ENCODE data around the gene NOP14. TPM values are rescaled to one million over a fixed set of nuclear protein-coding genes. Genes with fewer than 3 reads are reported as not detected.

NOP14 gene
- polyA plus RNA-seq, 2 of the 4 experiments (the other 2 are of a cell fraction), result 18.9 to 30.2 TPM

GRCh38 chr4:2893772-2894171 lies 69.4 kb downstream of the NOP14 start:
- no peak overlapping the region for H3K4me3 ChIP-seq
- H3K4me2 ChIP-seq, result no peak overlapping the region
- WGBS (ENCODE audit: missing lambda C conversion rate), result 87% methylated on average over 5 of the region's 5 CpGs
- FAIRE-seq (no peak), DNase-seq (ENCODE audit: low read depth in 1 of 2, low spot score in 1 of 2) (no peak), ATAC-seq (no peak)
- no peaks in the 10 kb centered on the region for H3K4me1 ChIP-seq
- H3K27ac ChIP-seq, result no peak overlapping the region
- no peak for TF ChIP-seq BCL3 (IDR thresholded peaks at IDR 0.05)
- no peak for TF ChIP-seq HDAC2 (IDR thresholded peaks at IDR 0.05)
- no peak for TF ChIP-seq ELK1 (IDR thresholded peaks at IDR 0.05; ENCODE audit: low read depth, low read length)
- no peak for TF ChIP-seq RFX5 (IDR thresholded peaks at IDR 0.05)
- no peak for TF ChIP-seq KDM1A (IDR thresholded peaks at IDR 0.05; ENCODE audit: low read depth)
- no peak for TF ChIP-seq HMGXB4 (CRISPR knock-in tag; IDR thresholded peaks at IDR 0.05; ENCODE audit: borderline replicate concordance)
- TF ChIP-seq CHD2 (IDR thresholded peaks at IDR 0.05; ENCODE audit: low read length, partially characterized antibody), result no peak
- no peak for TF ChIP-seq ZC3H11A (IDR thresholded peaks at IDR 0.05)
- TF ChIP-seq ZFP36 (IDR thresholded peaks at IDR 0.05; ENCODE audit: borderline replicate concordance, partially characterized antibody), result no peak
- TF ChIP-seq POLR2AphosphoS2 (conservative IDR thresholded peaks at IDR 0.05; ENCODE audit: low read length), result no peak
- no peak for TF ChIP-seq TP53 (CRISPR knock-in tag; IDR thresholded peaks at IDR 0.05)
- CTCF ChIA-PET, result no interaction called here
- POLR2A ChIA-PET, result no interaction called here
- no peaks in the 10 kb centered on the region for H3K9me3 ChIP-seq

GRCh38 chr4:2891294-2891693 lies 71.9 kb downstream of the NOP14 start:
- Histone ChIP-seq H3K9me3 (no peaks in the 10 kb centered on the region), H3K27ac (0 out of 6 replicates have a peak overlapping the region, but pooled peaks of 1 of the 2 experiments have one; percentile 39), H3K4me3 (no peak overlapping the region), H3K4me2 (no peak overlapping the region), H3K4me1 (no peaks in the 10 kb centered on the region)
- WGBS (ENCODE audit: missing lambda C conversion rate), result 83% methylated on average over 5 of the region's 5 CpGs
- no peak for FAIRE-seq
- TF ChIP-seq GATA3 (IDR thresholded peaks at IDR 0.05; ENCODE audit: borderline replicate concordance) (no peak), MAFK (IDR thresholded peaks at IDR 0.05; ENCODE audit: partially characterized antibody) (peak; percentile 57), HDAC2 (IDR thresholded peaks at IDR 0.05) (no peak)
- CTCF ChIA-PET, result interaction anchor here (1.0 kb wide), 1 partner anchor 127 kb away, joined by 4 read pairs; no protein-coding TSS in a partner anchor
- no peak for ATAC-seq
- POLR2A ChIA-PET, result no interaction called here
- DNase-seq (ENCODE audit: low read depth in 1 of 2, low spot score in 1 of 2), result peak in 1 of 2 experiments; percentile 10

- H3K4me1 ChIP-seq, result no peaks in the 10 kb centered on the region
- CTCF ChIA-PET, result no interaction called here
- no peak overlapping the region for H3K4me2 ChIP-seq
- H3K9me3 ChIP-seq, result no peaks in the 10 kb centered on the region
- DNase-seq (ENCODE audit: low read depth in 1 of 2, low spot score in 1 of 2) (no peak), FAIRE-seq (no peak), ATAC-seq (no peak)
- no peak for TF ChIP-seq SMC3 (IDR thresholded peaks at IDR 0.05)
- TF ChIP-seq REST (IDR thresholded peaks at IDR 0.05), result no peak
- WGBS (ENCODE audit: missing lambda C conversion rate), result 94% methylated on average over 3 of the region's 3 CpGs
- POLR2A ChIA-PET, result no interaction called here
- H3K27ac ChIP-seq, result no peak overlapping the region
- no peak overlapping the region for H3K4me3 ChIP-seq
Observed at GRCh38 chr4:2888886-2889285, 74.3 kb downstream of the NOP14 start.

Other genes starting within 250 kb of the NOP14 start
- 17.3 and 20.0 TPM in 2 replicates for gene TNIP2, start 207.1 kb downstream of the NOP14 start, polyA plus RNA-seq (2011; rRNA removed)
- gene TNIP2, start 207.1 kb downstream of the NOP14 start, polyA plus RNA-seq (2017; fragmentation: RNase III; extraction: RNeasy Plus Mini Kit Qiagen cat#74134 plus additional on column Dnase treatment), result 24.0 to 28.1 TPM (median 27.9 TPM) in 3 replicates
- 6.0 and 7.1 TPM in 2 replicates for gene SH3BP2, start 170.3 kb downstream of the NOP14 start, polyA plus RNA-seq (2011; rRNA removed)
- 3.3 to 5.1 TPM (median 4.4 TPM) in 3 replicates for gene SH3BP2, start 170.3 kb downstream of the NOP14 start, polyA plus RNA-seq (2017; fragmentation: RNase III; extraction: RNeasy Plus Mini Kit Qiagen cat#74134 plus additional on column Dnase treatment)
- gene ADD1, start 119.6 kb downstream of the NOP14 start, polyA plus RNA-seq (2011; rRNA removed), result 59.7 and 78.6 TPM in 2 replicates
- gene ADD1, start 119.6 kb downstream of the NOP14 start, polyA plus RNA-seq (2017; fragmentation: RNase III; extraction: RNeasy Plus Mini Kit Qiagen cat#74134 plus additional on column Dnase treatment), result 60.3 to 69.5 TPM (median 62.9 TPM) in 3 replicates
- 0.76 and 1.1 TPM in 2 replicates for gene GRK4, start 165 bp upstream of the NOP14 start, polyA plus RNA-seq (2011; rRNA removed)
- gene GRK4, start 165 bp upstream of the NOP14 start, polyA plus RNA-seq (2017; fragmentation: RNase III; extraction: RNeasy Plus Mini Kit Qiagen cat#74134 plus additional on column Dnase treatment), result 0.96 to 1.3 TPM (median 1.00 TPM) in 3 replicates
- not detected in 2 replicates for gene HTT-AS, start 111.1 kb upstream of the NOP14 start, polyA plus RNA-seq (2011; rRNA removed)
- not detected in 3 replicates for gene HTT-AS, start 111.1 kb upstream of the NOP14 start, polyA plus RNA-seq (2017; fragmentation: RNase III; extraction: RNeasy Plus Mini Kit Qiagen cat#74134 plus additional on column Dnase treatment)
- 16.9 and 21.5 TPM in 2 replicates for gene HTT, start 111.3 kb upstream of the NOP14 start, polyA plus RNA-seq (2011; rRNA removed)
- 13.3 to 14.5 TPM (median 14.0 TPM) in 3 replicates for gene HTT, start 111.3 kb upstream of the NOP14 start, polyA plus RNA-seq (2017; fragmentation: RNase III; extraction: RNeasy Plus Mini Kit Qiagen cat#74134 plus additional on column Dnase treatment)

Data from A549 (cell line).